ENCODE results near the gene COL18A1.

The COL18A1 gene

DNA sequence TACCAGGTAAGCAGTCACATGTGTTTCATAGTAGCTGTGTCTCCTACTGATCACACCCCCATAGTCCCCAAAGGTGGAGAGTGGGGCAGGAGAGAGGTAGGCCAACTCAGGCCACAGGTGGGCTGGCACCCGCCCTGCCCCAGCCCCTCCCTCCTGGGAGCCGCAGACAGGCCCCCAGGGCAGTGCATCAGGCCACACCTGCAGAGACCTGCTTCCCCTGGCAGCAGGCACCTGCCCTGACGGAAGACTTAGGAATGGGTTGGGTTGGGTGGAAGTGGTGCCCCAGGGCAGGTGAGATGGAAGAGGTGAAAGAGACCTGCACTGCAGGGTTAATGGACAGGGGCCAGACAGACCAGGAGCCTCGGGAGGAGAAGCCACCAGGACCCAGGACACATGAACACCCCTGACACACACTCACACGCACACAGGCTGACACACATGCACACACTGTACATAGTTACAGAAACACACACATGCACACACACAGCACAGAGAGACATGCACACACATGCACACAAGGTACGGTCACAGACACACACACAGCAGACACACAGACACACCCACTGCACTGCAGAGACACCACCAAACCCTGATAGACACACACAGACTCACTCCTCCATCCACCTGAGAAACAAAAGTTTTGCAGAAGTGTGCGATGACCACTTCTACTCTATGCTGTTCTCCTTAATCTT is 1.7 kb upstream of the COL18A1 start:
- DNase-seq, result no peak

DNA sequence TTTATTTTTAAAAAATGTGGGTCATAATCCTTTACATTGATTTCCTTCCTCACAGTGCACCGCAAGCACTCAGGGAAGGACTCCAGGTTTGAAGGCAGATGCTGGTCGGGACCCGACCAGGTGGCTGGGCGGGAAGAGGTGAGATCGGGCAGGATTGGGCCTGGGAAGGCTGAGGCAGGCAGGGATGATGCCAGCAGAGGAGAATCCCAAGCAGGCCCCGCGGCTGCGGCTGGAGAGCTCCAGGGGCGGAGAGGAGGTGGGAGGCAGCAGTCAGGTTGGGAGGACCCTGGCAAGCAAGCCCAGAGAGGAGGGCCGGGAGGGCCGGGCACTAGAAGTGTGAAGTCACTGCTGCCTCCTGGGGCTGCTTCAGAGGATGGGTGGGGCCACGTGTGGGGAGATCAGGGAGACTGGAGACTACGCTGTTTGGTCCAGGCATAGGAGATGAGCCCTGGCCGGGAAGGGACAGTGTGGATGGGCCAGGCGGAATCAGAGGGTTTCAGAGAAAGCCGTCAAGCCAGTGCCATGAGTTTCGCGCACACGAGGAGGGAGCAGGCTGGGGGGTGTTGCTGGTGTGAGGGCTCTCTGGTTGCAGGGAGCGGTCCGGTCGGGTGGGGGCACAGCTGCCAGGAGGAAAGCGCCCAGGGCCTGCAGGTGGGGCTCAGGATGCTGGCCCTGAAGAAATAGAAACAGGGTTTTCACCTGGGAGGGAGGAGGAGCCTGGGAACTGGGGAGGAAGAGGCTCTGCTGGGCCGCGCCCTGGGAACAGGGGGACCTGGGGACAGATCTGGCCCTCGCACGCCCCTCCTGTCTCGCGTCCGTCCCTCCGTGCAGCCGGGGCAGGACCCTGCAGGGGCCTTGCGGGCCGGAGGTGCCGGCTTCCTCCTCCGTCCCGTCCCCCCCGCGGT is 888 bp upstream of the COL18A1 start:
- no peak for DNase-seq

DNA sequence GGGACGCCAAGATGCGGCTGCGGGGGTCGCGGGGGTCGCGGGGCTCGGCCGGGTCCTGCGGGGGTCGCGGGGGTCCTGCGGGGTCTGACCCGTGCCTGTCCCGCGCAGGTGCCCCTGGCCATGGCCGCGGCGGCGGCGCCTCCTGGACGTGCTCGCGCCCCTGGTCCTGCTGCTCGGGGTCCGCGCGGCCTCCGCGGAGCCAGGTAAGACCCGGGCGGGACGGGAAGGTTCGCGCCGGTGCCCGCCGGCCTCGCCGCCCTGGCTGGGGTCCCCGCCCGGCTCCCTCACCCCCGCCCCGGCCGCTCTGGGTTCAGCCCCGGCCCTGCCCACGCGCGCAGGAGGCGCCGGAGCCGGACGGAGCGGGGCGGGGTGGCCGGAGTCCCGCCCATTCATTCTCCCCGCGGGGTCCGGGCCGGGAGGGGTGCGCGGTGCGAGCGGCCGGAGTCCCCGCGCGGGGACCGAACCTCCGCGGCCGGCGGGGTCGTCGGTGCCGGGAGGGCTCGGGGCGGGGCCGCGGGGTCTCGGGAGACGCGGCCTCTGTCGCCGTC is 380 bp downstream of the COL18A1 start:
- DNase-seq, result no peak

DNA sequence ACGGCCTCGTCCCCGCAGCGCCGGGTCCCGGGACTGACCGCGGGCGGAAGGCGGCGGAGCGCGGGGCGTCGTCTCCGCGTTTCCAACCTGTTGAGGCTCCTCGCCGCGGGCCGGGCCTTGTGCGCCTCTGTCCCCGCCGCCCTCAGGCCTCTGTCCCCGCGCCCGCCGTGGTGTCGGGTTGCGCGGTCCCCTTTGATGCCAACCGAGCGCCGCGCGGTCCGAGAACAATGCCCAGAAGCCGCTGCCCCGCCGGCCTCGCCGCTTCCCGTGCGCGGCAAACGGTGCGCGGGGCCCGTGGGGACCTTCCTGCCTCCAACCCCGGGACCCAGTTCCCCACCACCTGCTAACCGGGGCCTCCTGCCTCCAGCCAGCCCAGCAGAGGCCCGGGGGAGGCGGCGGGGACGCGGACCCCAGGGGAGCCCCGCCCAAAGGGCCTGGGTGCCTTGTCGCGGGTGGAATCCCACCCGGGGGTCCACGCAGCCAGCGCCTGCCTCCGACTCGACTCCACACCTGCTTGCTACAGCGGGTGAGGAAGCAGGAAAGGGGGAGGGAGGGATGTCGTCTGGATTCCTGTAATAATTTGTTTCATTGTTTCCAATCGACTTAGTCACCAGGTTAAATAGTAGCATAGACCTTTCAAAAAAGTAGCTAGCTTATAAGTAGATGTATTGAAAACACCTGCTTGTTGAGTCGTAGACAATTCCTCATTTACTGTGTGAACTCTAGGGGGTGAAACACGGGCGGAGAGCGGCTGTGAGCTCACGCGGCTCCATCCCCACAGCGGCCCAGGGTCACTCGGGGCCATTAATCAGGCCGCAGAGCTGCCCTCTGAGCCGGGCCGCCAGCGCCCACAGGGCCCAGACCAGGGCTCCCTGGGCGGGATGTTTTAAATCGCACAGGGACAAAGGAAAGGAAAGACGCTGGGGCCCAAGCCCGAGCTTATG is 1.1 kb downstream of the COL18A1 start:
- DNase-seq, result no peak

DNA sequence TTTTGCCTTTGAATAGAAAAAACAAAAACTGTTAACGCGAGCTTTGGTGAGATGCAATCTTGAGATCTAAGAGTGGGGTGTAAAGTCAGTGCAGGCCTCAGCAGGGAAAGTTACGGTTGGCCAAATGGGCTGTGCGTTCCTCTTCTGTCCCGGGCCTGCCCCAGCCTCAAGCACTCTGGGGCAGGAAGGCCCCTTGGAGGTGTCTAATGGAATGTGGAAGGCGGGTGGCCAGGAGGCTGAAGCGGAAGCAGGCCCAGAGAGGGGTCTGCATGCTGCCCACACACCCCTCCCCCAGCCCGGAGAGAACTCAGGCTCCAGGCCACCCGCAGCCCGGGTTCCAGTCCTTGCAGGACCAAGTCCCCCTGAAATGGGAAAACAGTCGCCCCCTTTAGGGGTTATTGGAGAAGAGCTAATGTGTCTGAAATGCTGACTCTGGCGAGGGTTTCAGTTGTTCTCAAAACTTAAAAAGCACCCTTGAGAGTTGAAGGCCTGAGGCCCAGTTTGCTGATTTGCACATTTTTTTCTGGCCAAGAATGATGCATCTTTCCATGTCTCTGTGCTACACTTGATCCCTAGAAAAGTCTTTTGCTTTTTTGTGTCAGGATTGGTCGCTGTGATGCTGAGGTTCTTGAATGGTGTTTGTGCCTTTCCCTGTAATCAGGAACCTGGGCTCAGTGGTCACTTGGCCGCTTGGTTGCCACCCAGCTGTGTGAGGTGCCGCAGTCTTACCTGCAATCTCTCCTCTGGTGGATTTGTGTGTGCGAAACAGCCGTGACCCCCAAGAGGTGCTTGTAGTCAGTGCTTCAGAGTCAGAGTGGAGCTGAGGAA is 2.0 kb downstream of the COL18A1 start:
- no peak for DNase-seq

DNA sequence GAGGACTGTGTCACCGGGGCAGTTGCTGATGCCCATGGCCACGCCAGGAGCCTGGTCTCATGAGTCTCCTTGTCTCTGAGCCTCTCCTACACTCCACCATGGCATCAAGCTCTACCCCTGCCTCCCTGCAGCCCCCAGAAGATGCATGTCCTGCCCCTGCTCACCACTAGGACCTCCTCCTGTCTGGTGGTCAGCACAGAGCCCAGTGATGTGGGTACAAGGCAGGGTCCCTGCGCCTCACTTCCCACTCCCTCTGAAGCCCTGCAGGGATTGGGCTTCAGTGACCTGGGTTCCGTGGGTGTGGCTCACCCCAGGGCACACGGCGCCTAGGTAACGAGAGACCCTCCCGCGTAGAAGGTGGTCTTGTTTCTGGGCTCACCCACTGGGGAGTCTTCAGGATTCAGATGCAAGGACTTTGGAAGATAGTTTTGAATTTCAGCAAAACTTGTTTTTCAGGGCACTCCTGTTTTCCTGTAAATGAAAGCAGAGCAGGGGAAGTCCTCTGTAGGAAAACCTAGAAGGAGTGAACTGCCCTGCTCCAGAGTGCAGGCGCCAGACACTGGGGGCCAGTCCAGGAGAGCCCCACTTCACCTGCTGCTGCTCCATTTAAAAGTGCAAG is 2.8 kb downstream of the COL18A1 start:
- no peak for DNase-seq

DNA sequence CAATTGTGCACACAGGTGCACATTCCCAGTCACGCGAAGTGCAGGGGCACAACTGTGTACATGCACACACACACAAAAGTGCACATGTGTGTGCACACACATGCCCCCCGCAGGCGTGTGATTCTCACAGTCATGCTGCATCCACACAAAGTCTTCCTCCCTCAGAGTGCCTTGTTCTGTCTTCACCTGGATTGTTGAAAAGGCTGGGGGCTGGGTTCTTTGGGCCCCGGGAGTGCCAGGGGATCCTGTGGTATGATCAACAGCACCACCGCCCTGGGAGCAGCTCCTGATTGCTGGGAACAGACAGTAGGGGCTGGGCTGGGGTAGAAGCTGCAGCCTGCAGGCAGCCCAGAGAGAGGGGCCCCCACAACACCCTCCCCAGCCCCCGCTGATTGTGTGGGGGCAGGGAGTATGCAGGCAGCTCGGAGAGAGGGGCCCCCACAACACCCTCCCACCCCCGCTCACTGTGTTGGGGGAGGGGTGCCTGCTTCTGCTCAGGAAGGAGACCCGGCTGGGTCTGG is 3.4 kb downstream of the COL18A1 start:
- DNase-seq, result no peak

DNA sequence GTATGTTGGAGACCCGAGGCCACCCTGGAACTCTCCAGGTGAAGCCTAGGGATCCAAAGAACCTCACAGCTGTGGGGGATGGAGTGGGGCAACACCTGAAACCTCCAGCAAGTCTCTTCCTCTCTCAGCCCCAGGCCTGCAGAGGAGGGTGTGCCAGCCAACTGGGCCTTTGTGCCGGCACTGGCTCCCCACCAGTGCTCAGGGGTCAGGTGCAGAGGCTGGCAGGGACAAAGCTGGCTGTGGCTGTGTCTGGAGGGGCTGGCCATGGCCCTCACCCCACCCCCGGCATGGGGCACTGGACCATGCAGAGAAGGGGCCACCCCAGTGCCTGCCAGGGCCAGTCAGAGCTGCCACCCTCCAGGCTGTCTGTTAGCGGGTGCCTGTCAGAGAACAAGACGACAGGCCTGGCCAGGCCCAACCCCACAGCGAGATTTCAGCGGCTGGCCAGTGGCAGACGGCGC is 3.9 kb downstream of the COL18A1 start:
- no peak for DNase-seq

DNA sequence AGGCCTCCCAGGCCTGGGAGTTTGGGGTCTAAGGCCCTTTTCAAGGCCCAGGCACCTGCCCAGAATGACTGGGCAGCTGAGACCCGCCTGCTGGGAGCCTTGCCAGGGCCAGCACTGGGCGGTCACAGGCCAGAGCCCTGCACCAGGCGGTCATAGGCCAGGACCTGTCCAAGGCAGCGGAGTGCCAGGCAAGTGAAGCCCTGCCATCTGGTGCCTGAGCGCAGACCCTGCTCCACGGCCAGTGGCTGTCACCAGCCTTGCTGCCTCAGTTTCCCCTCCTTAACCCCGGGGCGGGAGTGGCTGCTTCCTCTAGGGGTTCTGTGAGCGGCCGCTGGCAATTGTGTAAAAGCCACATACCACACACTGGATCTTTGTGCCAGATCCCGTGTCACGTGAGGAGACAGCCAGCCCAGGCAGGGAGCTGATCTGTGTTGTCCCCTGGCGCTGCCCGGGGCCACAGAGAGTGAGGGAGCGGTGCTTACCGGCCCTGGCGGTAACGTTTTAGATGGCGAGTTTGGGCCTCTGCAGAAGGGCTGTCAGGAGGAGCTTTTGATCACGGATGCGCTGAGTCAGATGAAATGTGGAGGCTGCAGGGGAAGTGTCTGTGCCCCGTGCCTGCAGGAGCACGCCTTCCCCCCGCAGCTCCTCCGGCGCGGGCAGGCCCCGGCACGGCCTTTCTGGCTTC is 4.6 kb downstream of the COL18A1 start:
- DNase-seq, result no peak

DNA sequence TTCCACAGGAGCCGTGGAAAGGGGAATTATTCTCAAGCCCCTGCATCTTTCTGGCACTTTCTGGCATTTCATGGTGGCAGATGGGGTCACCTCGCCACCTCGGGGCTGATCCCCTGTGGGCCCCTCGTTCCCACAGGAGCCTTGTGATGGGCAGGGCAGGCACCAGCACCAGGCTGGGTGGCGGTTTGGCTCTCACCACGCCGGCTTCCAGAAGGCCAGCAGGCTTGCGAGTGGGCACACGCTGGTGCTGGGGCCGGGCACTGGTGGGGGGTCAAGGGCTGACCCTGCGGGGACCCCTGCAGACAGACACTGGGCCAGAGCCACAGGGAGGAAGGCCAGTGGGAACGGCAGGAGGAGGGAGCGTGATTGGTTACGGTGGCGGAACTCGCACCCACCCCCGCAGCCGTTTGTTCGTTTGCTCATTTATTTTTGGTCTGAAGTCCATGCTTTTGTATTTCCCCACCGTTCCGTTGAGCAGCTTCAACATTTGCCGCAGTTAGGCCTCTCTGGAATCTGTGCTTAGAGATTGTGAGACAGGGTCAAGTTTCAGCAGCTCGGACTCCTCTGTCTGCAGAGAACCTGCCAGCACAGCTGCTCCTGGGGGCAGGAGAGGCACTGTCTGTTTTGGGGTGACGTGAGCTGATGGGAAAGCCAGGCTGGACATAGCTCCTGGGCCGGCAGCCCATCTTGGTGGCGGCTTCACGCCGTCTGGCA is 5.3 kb downstream of the COL18A1 start:
- no peak for DNase-seq

DNA sequence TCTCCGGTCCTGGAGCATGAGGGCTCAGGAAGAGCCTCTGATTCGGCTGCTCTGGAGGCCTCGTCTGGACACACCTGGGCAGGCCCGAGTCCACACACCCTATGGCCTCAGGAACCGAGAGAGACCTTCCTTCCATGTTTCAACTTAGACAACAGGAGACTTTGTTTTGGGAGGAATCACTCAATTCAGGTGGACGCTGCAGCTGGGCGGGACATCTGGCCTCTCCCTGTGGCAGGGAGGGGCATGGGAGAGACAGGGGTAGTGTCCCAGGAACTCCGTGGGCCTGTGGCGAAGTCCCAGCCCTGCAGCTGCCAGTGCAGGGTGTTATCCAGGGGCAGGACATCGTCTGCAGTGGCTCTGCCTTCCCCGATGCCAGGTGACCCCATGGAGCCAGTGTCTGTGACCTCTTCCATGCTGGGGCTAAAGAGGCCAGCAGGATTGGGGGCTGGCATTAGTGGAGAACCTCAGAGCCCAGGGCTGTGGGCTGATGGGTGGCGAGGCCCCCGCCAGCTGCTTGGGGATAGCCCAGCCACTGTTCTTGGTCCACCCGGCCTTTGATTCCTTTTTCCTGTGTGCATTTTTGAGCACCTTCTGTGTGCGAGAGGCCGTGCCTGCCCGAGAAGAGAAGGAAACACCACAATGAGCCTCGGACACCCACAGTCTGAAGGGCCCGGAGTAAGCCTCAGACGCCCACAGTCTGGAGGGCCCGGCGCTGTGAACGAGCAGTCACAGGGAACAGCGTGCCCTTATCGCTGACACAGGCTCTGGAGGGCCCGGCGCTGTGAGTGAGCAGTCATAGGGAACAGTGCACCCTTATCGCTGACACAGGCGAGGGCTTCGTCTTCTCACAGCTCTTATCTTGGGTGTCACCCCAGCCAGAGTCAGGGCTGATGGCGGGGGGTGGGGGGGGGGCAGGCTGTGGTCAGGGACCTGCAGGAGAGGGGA is 6.2 kb downstream of the COL18A1 start:
- no peak for DNase-seq

DNA sequence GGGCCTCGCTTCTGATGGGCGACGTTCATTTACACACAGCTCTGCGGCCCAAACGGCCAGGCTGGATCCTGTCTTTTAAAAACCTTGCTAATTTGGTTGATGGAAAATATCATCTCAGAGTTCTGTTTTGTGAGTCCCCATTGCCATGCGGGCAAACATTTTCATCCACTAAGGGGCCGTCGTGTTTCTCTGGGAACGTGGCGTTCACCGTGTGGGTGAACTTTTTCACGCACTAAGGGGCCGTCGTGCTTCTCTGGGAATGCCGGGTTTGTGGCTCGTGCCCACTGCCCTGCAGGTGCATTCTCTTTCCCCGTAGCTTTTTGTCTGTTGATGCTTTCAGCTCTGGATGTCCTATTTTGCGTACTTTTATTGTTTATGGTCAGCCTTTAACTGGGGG is 6.8 kb downstream of the COL18A1 start:
- DNase-seq, result no peak

DNA sequence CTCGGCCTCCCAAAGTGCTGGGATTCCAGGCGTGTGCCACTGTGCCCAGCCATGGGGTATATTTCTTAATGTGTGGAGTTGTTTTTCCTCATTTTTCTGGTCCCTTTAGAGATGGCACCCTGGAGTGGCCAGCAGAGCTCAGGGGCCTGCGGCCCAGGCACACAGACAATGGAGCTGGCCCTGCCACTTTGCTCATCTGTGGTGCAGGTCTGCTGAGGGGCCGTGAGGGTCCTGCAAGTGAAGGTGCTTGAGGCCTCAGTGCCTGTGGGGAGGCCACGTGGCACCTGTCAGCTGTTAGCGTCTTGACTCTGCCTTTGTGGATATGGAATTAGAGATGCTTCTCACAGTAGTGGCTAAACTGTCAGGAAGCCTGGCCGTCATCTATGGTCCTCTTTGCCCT is 7.5 kb downstream of the COL18A1 start:
- no peak for DNase-seq

DNA sequence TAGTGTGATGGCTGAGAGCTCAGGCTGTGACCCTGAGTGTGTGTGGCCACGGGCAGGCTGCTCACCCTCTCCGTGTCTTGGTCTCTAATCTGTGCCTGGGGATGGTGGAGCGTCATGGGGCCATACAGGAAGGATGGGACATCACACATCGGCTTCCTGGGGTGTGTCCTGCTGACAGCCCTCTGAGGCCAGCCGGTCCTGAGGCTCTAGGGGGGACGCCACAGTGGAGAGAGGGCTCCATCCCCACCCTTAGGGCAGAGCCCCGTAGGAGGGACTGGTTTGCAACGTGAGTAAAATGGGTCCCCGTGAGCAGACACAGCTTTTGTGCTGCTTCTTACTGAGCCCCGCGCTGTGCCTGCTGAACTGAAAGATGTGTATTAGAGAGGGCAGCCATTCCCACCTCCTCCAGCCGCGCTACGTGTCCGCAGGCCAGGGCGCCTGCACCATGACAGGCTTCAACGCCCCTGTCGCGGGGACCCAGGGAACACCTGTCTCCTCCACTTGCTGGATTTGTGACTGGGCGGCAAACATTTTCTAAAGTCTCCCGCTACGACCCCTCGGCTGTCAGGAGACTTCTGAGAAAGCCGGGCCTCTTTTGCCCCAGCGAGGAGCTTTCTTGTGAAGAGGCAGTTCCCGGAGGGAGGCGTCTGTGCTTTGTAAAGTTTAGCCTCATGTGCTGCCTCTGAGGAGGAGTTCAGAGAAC is 8.1 kb downstream of the COL18A1 start:
- DNase-seq, result no peak

DNA sequence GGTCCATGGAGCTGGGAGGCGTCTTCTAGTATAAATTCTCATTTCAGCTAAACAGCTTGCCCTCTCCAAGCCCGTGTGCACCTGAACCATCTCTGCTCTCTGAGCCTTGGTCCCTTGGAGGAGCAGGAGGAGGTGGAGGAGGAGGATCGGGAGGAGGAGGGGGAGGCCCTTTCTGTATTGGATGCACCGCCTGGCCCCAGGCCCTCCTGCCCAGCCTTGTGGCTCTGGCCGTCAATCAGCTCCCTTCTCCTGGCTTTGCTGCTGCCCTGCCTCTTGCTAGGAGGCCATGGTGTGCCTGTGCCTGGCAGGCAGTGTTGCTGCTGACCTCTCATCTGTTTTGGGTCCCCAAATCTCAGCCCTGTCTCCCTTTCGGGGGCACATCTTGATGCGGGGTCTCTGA is 9.0 kb downstream of the COL18A1 start:
- DNase-seq, result no peak

DNA sequence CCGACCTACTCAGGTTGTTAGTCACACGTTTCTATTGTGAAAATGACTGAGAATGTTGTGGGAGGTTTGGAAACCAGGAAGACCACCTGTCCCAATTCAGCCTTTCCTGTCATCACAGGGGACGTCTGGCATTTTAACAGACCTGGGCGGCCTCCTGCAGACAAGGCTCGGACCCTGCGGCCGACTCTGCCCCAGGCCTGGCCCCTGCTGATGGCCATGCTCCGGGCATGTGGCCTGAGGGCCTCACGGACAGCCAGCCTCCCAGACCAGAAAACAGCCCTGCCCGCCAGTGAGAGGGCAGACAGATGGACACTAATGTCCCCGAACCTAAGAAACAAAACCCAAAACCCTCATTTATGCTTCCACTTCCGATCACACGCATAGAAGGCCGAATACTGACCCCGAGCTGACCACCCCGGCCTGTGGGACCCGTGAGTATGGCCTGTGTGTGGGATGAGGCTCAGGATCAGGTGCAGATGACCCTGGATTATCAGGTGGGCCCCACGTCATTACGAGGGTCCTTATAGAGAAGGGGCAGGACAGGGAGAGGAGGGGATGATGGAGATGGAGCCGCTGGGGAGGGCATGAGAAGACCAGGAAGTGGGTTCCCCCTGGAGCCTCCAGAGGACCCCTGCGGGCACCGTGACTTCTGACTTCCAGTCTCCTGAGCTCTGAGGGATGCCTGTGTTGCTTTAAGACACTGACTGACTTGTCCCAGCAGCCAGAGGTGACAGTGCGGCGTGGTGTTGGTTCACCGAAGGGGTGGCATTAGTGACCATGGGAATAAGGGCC is 9.6 kb downstream of the COL18A1 start:
- no peak for DNase-seq
